C4-2B (cell line): ENCODE measurements around the gene DOCK11.

Experiments used
- ZFX ChIP-seq: fragments of 450-650 bp; IDR thresholded peaks from 2 replicates; pipeline ENCODE4 v1.6.1; 2017
- TF ChIP-seq, protein P1 (sequence below): fragments of 450-650 bp; conservative IDR thresholded peaks from 2 replicates; pipeline ENCODE4 v1.5.1; 2017; ENCODE audit warnings: mild to moderate bottlenecking

DNA sequence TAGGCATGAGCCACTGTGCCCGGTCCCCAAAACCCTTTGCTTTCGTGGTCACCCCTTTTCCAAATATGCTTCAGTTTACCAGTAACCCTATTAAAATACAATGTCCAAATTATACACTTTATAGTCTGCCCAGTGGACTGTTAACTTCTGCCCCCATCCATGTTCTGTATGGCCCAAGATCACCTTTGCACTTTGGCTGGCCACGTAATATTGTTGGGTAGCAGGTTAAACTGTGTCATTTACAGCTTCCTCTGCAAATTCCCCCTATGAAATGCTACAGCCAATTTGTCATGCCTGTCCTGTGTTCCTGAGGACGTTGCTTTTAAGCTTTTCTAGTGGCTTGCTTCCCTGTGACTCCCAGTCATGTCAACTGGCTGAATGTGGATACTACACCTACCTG lies 130.7 kb downstream of the DOCK11 start:
- TF ChIP-seq, protein P1, sequence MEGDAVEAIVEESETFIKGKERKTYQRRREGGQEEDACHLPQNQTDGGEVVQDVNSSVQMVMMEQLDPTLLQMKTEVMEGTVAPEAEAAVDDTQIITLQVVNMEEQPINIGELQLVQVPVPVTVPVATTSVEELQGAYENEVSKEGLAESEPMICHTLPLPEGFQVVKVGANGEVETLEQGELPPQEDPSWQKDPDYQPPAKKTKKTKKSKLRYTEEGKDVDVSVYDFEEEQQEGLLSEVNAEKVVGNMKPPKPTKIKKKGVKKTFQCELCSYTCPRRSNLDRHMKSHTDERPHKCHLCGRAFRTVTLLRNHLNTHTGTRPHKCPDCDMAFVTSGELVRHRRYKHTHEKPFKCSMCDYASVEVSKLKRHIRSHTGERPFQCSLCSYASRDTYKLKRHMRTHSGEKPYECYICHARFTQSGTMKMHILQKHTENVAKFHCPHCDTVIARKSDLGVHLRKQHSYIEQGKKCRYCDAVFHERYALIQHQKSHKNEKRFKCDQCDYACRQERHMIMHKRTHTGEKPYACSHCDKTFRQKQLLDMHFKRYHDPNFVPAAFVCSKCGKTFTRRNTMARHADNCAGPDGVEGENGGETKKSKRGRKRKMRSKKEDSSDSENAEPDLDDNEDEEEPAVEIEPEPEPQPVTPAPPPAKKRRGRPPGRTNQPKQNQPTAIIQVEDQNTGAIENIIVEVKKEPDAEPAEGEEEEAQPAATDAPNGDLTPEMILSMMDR, result no peak
- TF ChIP-seq ZFX, result no peak
